ENCODE measurements around the gene ARL16.
A peak's percentile ranks its signal among the peaks of the same experiment; 100 is the strongest.
"Not testable (repeated sequence)": the region's sequence is repeated elsewhere in the genome, so short reads cannot be mapped to it uniquely, and the experiment has no call there.

ARL16 gene

GRCh38 chr17:81684442-81684911, 880 bp upstream of the ARL16 start:
- no peaks in the 10 kb centered on the region for H3K27me3 ChIP-seq
- H3K4me2 ChIP-seq: peak overlapping the region; percentile 93 to 100 (median 98)
- peak overlapping the region; percentile 92 to 100 (median 98) for H3K4me3 ChIP-seq
- H3K9me3 ChIP-seq (replicated peaks in 1 of 11): no peaks in the 10 kb centered on the region
- H3K27ac ChIP-seq: peak overlapping the region; percentile 91 to 98 (median 94)
- TF ChIP-seq Cebpa-rat (IDR thresholded peaks at IDR 0.05): no peak
- peaks cover 51 to 92% (median 85%) of the 10 kb centered on the region in 11 experiments; a peak in 21 of 22 replicates for H4K20me1 ChIP-seq
- peaks cover 43 to 72% (median 61%) of the 10 kb centered on the region in 11 experiments for H3K36me3 ChIP-seq
- H3K4me1 ChIP-seq: peaks cover 33 to 57% (median 48%) of the 10 kb centered on the region in 10 experiments
- peak overlapping the region; percentile 94 to 98 (median 97) for H3K9ac ChIP-seq

GRCh38 chr17:81683208-81683583, 401 bp downstream of the ARL16 start:
- H3K4me2 ChIP-seq: peak overlapping the region; percentile 86 to 99 (median 92)
- H3K4me1 ChIP-seq: peaks cover 33 to 65% (median 50%) of the 10 kb centered on the region in 10 experiments
- peaks cover 30 to 67% (median 50%) of the 10 kb centered on the region in 11 experiments for H3K36me3 ChIP-seq
- H3K27me3 ChIP-seq: no peaks in the 10 kb centered on the region
- no peaks in the 10 kb centered on the region for H3K9me3 ChIP-seq (replicated peaks in 1 of 11)
- H3K9ac ChIP-seq: peak overlapping the region; percentile 91 to 98 (median 97)
- H3K4me3 ChIP-seq: peak overlapping the region; percentile 92 to 100 (median 98)
- H3K27ac ChIP-seq: peak overlapping the region; percentile 70 to 98 (median 92)
- no peak for TF ChIP-seq Cebpa-rat (IDR thresholded peaks at IDR 0.05)
- H4K20me1 ChIP-seq: peaks cover 38 to 89% (median 72%) of the 10 kb centered on the region in 11 experiments; a peak in 21 of 22 replicates

GRCh38 chr17:81682565-81683207, 911 bp downstream of the ARL16 start:
- Histone ChIP-seq H3K27ac (peak overlapping the region; percentile 70 to 98 (median 92)), H3K36me3 (peaks cover 25 to 62% (median 44%) of the 10 kb centered on the region in 11 experiments)

GRCh38 chr17:81681672-81682071, 1.9 kb downstream of the ARL16 start:
- Histone ChIP-seq H3K9ac (peak overlapping the region; percentile 91 to 98 (median 97); a peak in 20 of 22 replicates), H3K4me3 (peak overlapping the region in 8 of 10 experiments; percentile 92 to 100 (median 98); a peak in 14 of 20 replicates), H3K36me3 (peaks cover 15 to 52% (median 34%) of the 10 kb centered on the region in 11 experiments), H3K9me3 (replicated peaks in 1 of 11) (no peaks in the 10 kb centered on the region), H3K4me1 (peaks cover 35 to 79% (median 59%) of the 10 kb centered on the region in 10 experiments), H3K4me2 (peak overlapping the region; percentile 86 to 99 (median 92)), H3K27me3 (no peaks in the 10 kb centered on the region), H3K27ac (peak overlapping the region in 7 of 11 experiments; percentile 21 to 95 (median 92); a peak in 11 of 22 replicates), H4K20me1 (peaks cover 23 to 87% (median 58%) of the 10 kb centered on the region in 11 experiments; a peak in 21 of 22 replicates)
- no peak for TF ChIP-seq Cebpa-rat (IDR thresholded peaks at IDR 0.05)

More at GRCh38 chr17:81682565-81683207, 911 bp downstream of the ARL16 start:
- no peak for TF ChIP-seq Cebpa-rat (IDR thresholded peaks at IDR 0.05)
- Histone ChIP-seq H3K4me2 (peak overlapping the region; percentile 86 to 99 (median 92)), H3K9ac (peak overlapping the region; percentile 91 to 98 (median 97)), H3K9me3 (replicated peaks in 1 of 11) (no peaks in the 10 kb centered on the region), H3K27me3 (no peaks in the 10 kb centered on the region), H4K20me1 (peaks cover 33 to 87% (median 67%) of the 10 kb centered on the region in 11 experiments; a peak in 21 of 22 replicates), H3K4me3 (peak overlapping the region; percentile 92 to 100 (median 98)), H3K4me1 (peaks cover 33 to 69% (median 50%) of the 10 kb centered on the region in 10 experiments)

- Histone ChIP-seq H3K9me3 (replicated peaks in 1 of 11) (no peaks in the 10 kb centered on the region), H4K20me1 (peaks cover 8 to 82% (median 49%) of the 10 kb centered on the region in 11 experiments; a peak in 21 of 22 replicates), H3K36me3 (peaks cover 2 to 42% (median 21%) of the 10 kb centered on the region in 11 experiments; a peak in 18 of 22 replicates), H3K4me2 (peak overlapping the region in 5 of 11 experiments; percentile 86 to 99 (median 91); a peak in 9 of 22 replicates), H3K9ac (peak overlapping the region in 4 of 11 experiments; percentile 3 to 47 (median 22); a peak in 2 of 22 replicates), H3K27ac (peak overlapping the region in 2 of 11 experiments; percentile 22 to 95; a peak in 2 of 22 replicates), H3K4me3 (no peak overlapping the region), H3K4me1 (peaks cover 32 to 80% (median 64%) of the 10 kb centered on the region in 10 experiments), H3K27me3 (no peaks in the 10 kb centered on the region)
- TF ChIP-seq Cebpa-rat (IDR thresholded peaks at IDR 0.05): no peak
Observed at GRCh38 chr17:81680150-81680549, 3.4 kb downstream of the ARL16 start.

GRCh38 chr17:81676906-81677305, 6.7 kb downstream of the ARL16 start:
- TF ChIP-seq Cebpa-rat (IDR thresholded peaks at IDR 0.05): no peak
- peaks cover 0 to 92% (median 60%) of the 10 kb centered on the region in 11 experiments; a peak in 17 of 22 replicates for H4K20me1 ChIP-seq
- no peaks in the 10 kb centered on the region for H3K27me3 ChIP-seq
- peak overlapping the region in 9 of 11 experiments; percentile 20 to 77 (median 35); a peak in 12 of 22 replicates for H3K9ac ChIP-seq
- peaks cover 35 to 69% (median 54%) of the 10 kb centered on the region in 11 experiments for H3K36me3 ChIP-seq
- H3K4me2 ChIP-seq: peak overlapping the region; percentile 54 to 97 (median 67); a peak in 21 of 22 replicates
- H3K9me3 ChIP-seq (replicated peaks in 1 of 11): no peaks in the 10 kb centered on the region
- no peak overlapping the region for H3K4me3 ChIP-seq
- peak overlapping the region in 8 of 11 experiments; percentile 4 to 67 (median 44); a peak in 9 of 22 replicates for H3K27ac ChIP-seq
- H3K4me1 ChIP-seq: peaks cover 15 to 93% (median 70%) of the 10 kb centered on the region in 10 experiments

GRCh38 chr17:81675515-81676221, 7.9 kb downstream of the ARL16 start:
- H3K27ac ChIP-seq: peak overlapping the region in 8 of 11 experiments; percentile 10 to 66 (median 36); a peak in 9 of 22 replicates
- H3K9me3 ChIP-seq (replicated peaks in 1 of 11); H3K27me3 ChIP-seq: not testable (repeated sequence)
- peaks cover 9 to 81% (median 59%) of the 10 kb centered on the region in 10 experiments for H3K4me1 ChIP-seq
- H3K4me2 ChIP-seq: peak overlapping the region; percentile 54 to 97 (median 67)
- peak overlapping the region in 8 of 11 experiments; percentile 31 to 77 (median 58); a peak in 16 of 22 replicates for H3K9ac ChIP-seq
- H3K36me3 ChIP-seq: peaks cover 47 to 69% (median 58%) of the 10 kb centered on the region in 11 experiments
- H4K20me1 ChIP-seq: peaks cover 0 to 92% (median 59%) of the 10 kb centered on the region in 11 experiments; a peak in 17 of 22 replicates
- H3K4me3 ChIP-seq: peak overlapping the region in 3 of 10 experiments; percentile 33 to 51 (median 39); a peak in 5 of 20 replicates

- Histone ChIP-seq H3K4me2 (peak overlapping the region in 6 of 11 experiments; percentile 38 to 97 (median 79); a peak in 13 of 22 replicates), H3K27ac (peak overlapping the region in 3 of 11 experiments; percentile 35 to 64 (median 40); a peak in 3 of 22 replicates), H4K20me1 (peaks cover 0 to 90% (median 63%) of the 10 kb centered on the region in 11 experiments; a peak in 17 of 22 replicates), H3K36me3 (peaks cover 62 to 72% (median 67%) of the 10 kb centered on the region in 11 experiments), H3K9me3 (replicated peaks in 1 of 11) (no peaks in the 10 kb centered on the region), H3K27me3 (no peaks in the 10 kb centered on the region), H3K4me1 (peaks cover 15 to 73% (median 62%) of the 10 kb centered on the region in 10 experiments), H3K4me3 (no peak overlapping the region), H3K9ac (peak overlapping the region in 10 of 11 experiments; percentile 2 to 77 (median 45); a peak in 12 of 22 replicates)
- TF ChIP-seq Cebpa-rat (IDR thresholded peaks at IDR 0.05): no peak
Observed at GRCh38 chr17:81673561-81674258, 9.9 kb downstream of the ARL16 start.

Measured in BLaER1 treated with 17β-estradiol and CSF1 and Interleukin-3, amounts not matched to agents 10 nM and 100 nM (cell line).